IMR-90 (cell line): ENCODE data around the gene CASKIN1.

Source experiments
- CEBPB ChIP-seq: IDR thresholded peaks from 2 replicates; pipeline ENCODE4 v1.6.1; 2012; ENCODE audit warnings: low read depth, low read length, improper control_type of control experiment
- POLR2A ChIP-seq: IDR thresholded peaks from 2 replicates; pipeline ENCODE4 v1.6.1; 2012; ENCODE audit warnings: mild to moderate bottlenecking, low read depth, low read length
- TF ChIP-seq, protein P1 (sequence below): conservative IDR thresholded peaks from 2 replicates; pipeline ENCODE4 v1.5.1; 2012; ENCODE audit warnings: mild to moderate bottlenecking, low read depth, low read length, improper control_type of control experiment
- TF ChIP-seq, protein P2 (sequence below): fragments of 150-350 bp; IDR thresholded peaks from 2 replicates; pipeline ENCODE4 v1.6.1; 2017; ENCODE audit warnings: mild to moderate bottlenecking, antibody characterized with exemption, low read length, low read depth

DNA sequence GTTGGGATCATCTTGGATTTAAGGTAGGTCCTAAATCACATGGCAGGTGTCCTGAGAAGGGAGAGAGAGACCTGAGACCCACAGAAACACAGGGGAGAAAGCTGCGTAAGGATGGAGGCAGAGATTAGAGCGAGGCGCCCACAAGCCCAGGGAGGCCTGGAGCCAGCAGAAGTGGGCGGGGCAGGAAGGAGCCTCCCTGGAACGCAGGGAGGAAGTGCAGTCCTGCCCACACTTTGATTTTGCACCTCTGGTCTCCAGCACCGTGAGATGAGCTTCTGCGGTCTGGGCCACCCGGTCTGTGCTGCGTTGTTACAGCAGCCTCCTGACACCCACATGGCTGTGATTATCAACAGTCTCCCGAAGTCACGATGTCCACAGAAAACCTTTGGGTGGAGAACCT is 46.2 kb upstream of the CASKIN1 start:
- TF ChIP-seq, protein P1, sequence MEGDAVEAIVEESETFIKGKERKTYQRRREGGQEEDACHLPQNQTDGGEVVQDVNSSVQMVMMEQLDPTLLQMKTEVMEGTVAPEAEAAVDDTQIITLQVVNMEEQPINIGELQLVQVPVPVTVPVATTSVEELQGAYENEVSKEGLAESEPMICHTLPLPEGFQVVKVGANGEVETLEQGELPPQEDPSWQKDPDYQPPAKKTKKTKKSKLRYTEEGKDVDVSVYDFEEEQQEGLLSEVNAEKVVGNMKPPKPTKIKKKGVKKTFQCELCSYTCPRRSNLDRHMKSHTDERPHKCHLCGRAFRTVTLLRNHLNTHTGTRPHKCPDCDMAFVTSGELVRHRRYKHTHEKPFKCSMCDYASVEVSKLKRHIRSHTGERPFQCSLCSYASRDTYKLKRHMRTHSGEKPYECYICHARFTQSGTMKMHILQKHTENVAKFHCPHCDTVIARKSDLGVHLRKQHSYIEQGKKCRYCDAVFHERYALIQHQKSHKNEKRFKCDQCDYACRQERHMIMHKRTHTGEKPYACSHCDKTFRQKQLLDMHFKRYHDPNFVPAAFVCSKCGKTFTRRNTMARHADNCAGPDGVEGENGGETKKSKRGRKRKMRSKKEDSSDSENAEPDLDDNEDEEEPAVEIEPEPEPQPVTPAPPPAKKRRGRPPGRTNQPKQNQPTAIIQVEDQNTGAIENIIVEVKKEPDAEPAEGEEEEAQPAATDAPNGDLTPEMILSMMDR: no peak
- no peak for TF ChIP-seq POLR2A
- TF ChIP-seq, protein P2, sequence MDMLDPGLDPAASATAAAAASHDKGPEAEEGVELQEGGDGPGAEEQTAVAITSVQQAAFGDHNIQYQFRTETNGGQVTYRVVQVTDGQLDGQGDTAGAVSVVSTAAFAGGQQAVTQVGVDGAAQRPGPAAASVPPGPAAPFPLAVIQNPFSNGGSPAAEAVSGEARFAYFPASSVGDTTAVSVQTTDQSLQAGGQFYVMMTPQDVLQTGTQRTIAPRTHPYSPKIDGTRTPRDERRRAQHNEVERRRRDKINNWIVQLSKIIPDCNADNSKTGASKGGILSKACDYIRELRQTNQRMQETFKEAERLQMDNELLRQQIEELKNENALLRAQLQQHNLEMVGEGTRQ: no peak
- TF ChIP-seq CEBPB: no peak
